K562 (cell line): ENCODE data around the gene GNPAT. TPM values are rescaled to one million over a fixed set of nuclear protein-coding genes. Genes with fewer than 3 reads are reported as not detected.

ENCODE experiments used
- ATAC-seq: fragments of 200-7000 bp; cut with Tn5 transposase; 3 replicates; pipeline ENCODE4 v1.9.1; 2020; ENCODE audit warnings: moderate library complexity
- BruUV-seq: library from RNA; stranded (reverse); fragments of 400-500 nt; replicated peaks from 2 replicates; lab custom pipeline; 2021; lab: Mats Ljungman, UMichigan
- CTCF ChIA-PET: fragments of 300-600 bp; formaldehyde crosslinking; extraction: SDS; loops from one replicate; lab custom pipeline; 2021; ENCODE audit warnings: low intra/inter-chr PET ratio; lab: Yijun Ruan, JAX
- POLR2A ChIA-PET: fragments of 300-600, 350-650 bp; sonication (Branson Sonifier 250); formaldehyde crosslinking; extraction: SDS; loops from one replicate; lab custom pipeline; 2021; ENCODE audit warnings: antibody characterized with exemption, inconsistent platforms; lab: Yijun Ruan, JAX
- DNase-seq, 4 experiments: peaks; one replicate each; pipeline versions ENCODE4 v3.0.0 to v3.0.0-alpha.2; 2011 to 2018; ENCODE audit warnings: low spot score in 3 of 4, mixed read lengths in 3 of 4; ENCODE audit errors: extremely low read depth in 1 of 4
- FAIRE-seq: peaks from 2 replicates; lab custom pipeline; 2011; peaks lifted over from hg19 to GRCh38; lab: Jason Lieb, UNC
- H2AFZ ChIP-seq: 2 replicates; pipeline ENCODE4 v1.6.0; 2011; ENCODE audit warnings: low read depth, low read length, control low read depth, inconsistent platforms
- H3K27ac ChIP-seq: fragments of 200-600 bp; 3 replicates; pipeline ENCODE4 v1.8.0; 2011; ENCODE audit warnings: low read depth, mild to moderate bottlenecking, control low read depth, inconsistent platforms, low read length, moderate library complexity, mixed read lengths; ENCODE audit errors: extremely low read depth
- H3K27me3 ChIP-seq, 2 experiments: fragments of 300-600 bp in 1 of 2; 2 replicates in 1 of 2; 3 replicates in 1 of 2; pipeline versions ENCODE4 v1.6.0 to v1.8.0; 2011; ENCODE audit warnings: inconsistent platforms in 2 of 2, low read length in 2 of 2, mild to moderate bottlenecking in 1 of 2, mixed read lengths in 1 of 2, moderate library complexity in 1 of 2; ENCODE audit not compliant: control insufficient read depth in 2 of 2, insufficient read depth in 2 of 2
- H3K36me3 ChIP-seq: fragments of 300-600 bp; 3 replicates; pipeline ENCODE4 v1.8.0; 2011; ENCODE audit warnings: mild to moderate bottlenecking, low read length, inconsistent platforms; ENCODE audit not compliant: control insufficient read depth, insufficient read depth
- H3K4me1 ChIP-seq, 2 experiments: fragments of 200-600 bp in 1 of 2; replicated peaks in 1 of 2; 2 replicates in 1 of 2; 3 replicates in 1 of 2; pipeline versions ENCODE4 v1.5.1 to v1.8.0; 2011; ENCODE audit warnings: inconsistent platforms in 2 of 2, low read length in 2 of 2, mild to moderate bottlenecking in 1 of 2, mixed read lengths in 1 of 2, moderate library complexity in 1 of 2; ENCODE audit not compliant: control insufficient read depth in 2 of 2, insufficient read depth in 2 of 2
- H3K4me2 ChIP-seq: 2 replicates; pipeline ENCODE4 v1.6.1; 2011; ENCODE audit warnings: low read length, control low read depth, inconsistent platforms, mixed read lengths; ENCODE audit not compliant: insufficient read depth
- H3K4me3 ChIP-seq: fragments of 200-600 bp; sonication (generic), shearing (Covaris generic); 2 replicates; pipeline ENCODE4 v1.5.1; 2016; ENCODE audit warnings: control low read depth, inconsistent platforms
- H3K79me2 ChIP-seq: fragments of 200-600 bp; 3 replicates; pipeline ENCODE4 v1.8.0; 2011; ENCODE audit warnings: low read length, inconsistent platforms; ENCODE audit not compliant: control insufficient read depth, insufficient read depth
- H3K9ac ChIP-seq, 2 experiments: 2 replicates each; pipeline versions ENCODE4 v1.6.0 to v1.6.1; 2011; ENCODE audit warnings: low read depth in 2 of 2, low read length in 2 of 2, control low read depth in 1 of 2, inconsistent platforms in 1 of 2, mild to moderate bottlenecking in 1 of 2, mixed read lengths in 1 of 2; ENCODE audit not compliant: insufficient read depth in 1 of 2
- H3K9me1 ChIP-seq: one replicate; pipeline ENCODE4 v1.6.0; 2011; ENCODE audit warnings: inconsistent platforms, mild to moderate bottlenecking, low read length, moderate library complexity; ENCODE audit not compliant: control insufficient read depth, insufficient read depth
- H3K9me3 ChIP-seq: replicated peaks from 2 replicates; pipeline ENCODE4 v1.5.1; 2011; ENCODE audit warnings: low read depth, low read length, inconsistent platforms; ENCODE audit not compliant: control insufficient read depth, insufficient read depth
- H4K20me1 ChIP-seq: replicated peaks from 2 replicates; pipeline ENCODE4 v1.6.1; 2011; ENCODE audit warnings: low read length, inconsistent platforms, mixed read lengths; ENCODE audit not compliant: control insufficient read depth, insufficient read depth
- BRD9 ChIP-seq: fragments of 450-650 bp; IDR thresholded peaks from 2 replicates; pipeline ENCODE4 v1.6.1; 2018; ENCODE audit warnings: low read depth; ENCODE audit not compliant: partially characterized antibody
- ELF4 ChIP-seq: fragments of 450-650 bp; formaldehyde crosslinking; IDR thresholded peaks from 2 replicates; pipeline ENCODE4 v1.4.0; 2022; ENCODE audit warnings: missing genetic modification characterization
- EP300 ChIP-seq: IDR thresholded peaks from 2 replicates; pipeline ENCODE4 v1.6.1; 2012; ENCODE audit warnings: low read length, improper control_type of control experiment
- GTF2A2 ChIP-seq: IDR thresholded peaks from 2 replicates; pipeline ENCODE4 v1.6.1; 2016; ENCODE audit warnings: mild to moderate bottlenecking, missing genetic modification characterization, missing compliant biosample characterization
- KAT2B ChIP-seq: IDR thresholded peaks from one replicate; pipeline ENCODE4 v1.6.1; 2012; ENCODE audit warnings: low read depth, mild to moderate bottlenecking, control low read depth, inconsistent platforms, low read length, moderate library complexity
- KDM1A ChIP-seq, 2 experiments: fragments of 450-650 bp; IDR thresholded peaks; 2 replicates each; pipeline ENCODE4 v1.6.1; 2016; ENCODE audit warnings: mild to moderate bottlenecking in 2 of 2
- KLF13 ChIP-seq: fragments of 450-650 bp; IDR thresholded peaks from 2 replicates; pipeline ENCODE4 v1.6.1; 2016; ENCODE audit warnings: missing genetic modification characterization, low read depth, mild to moderate bottlenecking, missing compliant biosample characterization, moderate library complexity, borderline replicate concordance
- RBM25 ChIP-seq: fragments of 200-400 bp; formaldehyde crosslinking; IDR thresholded peaks from 2 replicates; pipeline ENCODE4 v1.6.1; 2018; ENCODE audit warnings: low read length, low read depth, moderate library complexity; ENCODE audit not compliant: severe bottlenecking
- RFX5 ChIP-seq: IDR thresholded peaks from 2 replicates; pipeline ENCODE4 v1.6.1; 2011; ENCODE audit warnings: low read depth, mild to moderate bottlenecking, improper control_type of control experiment, low read length
- SMAD3 ChIP-seq: fragments of 450-650 bp; formaldehyde crosslinking; conservative IDR thresholded peaks from 2 replicates; pipeline ENCODE4 v1.4.0; 2020; ENCODE audit warnings: mild to moderate bottlenecking
- XRCC3 ChIP-seq: fragments of 450-650 bp; IDR thresholded peaks from 2 replicates; pipeline ENCODE4 v1.6.1; 2017; ENCODE audit warnings: mild to moderate bottlenecking, moderate library complexity
- ZBTB8A ChIP-seq: fragments of 450-650 bp; IDR thresholded peaks from 2 replicates; pipeline ENCODE4 v1.6.1; 2018; ENCODE audit warnings: mild to moderate bottlenecking, moderate library complexity; ENCODE audit not compliant: partially characterized antibody
- ZNF764 ChIP-seq: fragments of 250-450 bp; sonication (Bioruptor Pico); IDR thresholded peaks from 2 replicates; pipeline ENCODE4 v1.4.0; 2020; ENCODE audit warnings: low read depth, mild to moderate bottlenecking, moderate library complexity
- WGBS: fragments of 100-300 bp; shearing (Covaris generic); methylation state at CpG from one replicate; pipeline ENCODE4 v1.1.6; 2016; ENCODE audit warnings: low coverage, mixed read lengths; ENCODE audit not compliant: insufficient coverage; ENCODE audit errors: missing lambda C conversion rate; 5-methylcytosine and 5-hydroxymethylcytosine counted together
- in situ Hi-C: fragments of 300-500 bp; cut with MboI; formaldehyde crosslinking; loops from 4 replicates; pipeline ENCODE4 v1.15.0; 2018; ENCODE audit warnings: inconsistent platforms, mixed read lengths
- intact Hi-C: fragments of 100-400 bp; cut with micrococcal nuclease; formaldehyde crosslinking; loops from 2 replicates; pipeline ENCODE4 v1.14.2; 2022
- polyA plus RNA-seq, 8 experiments: library from polyadenylated mRNA; depleted of rRNA in 4 of 8; stranded (reverse) in 5 of 8; unstranded in 3 of 8; fragments of >200 nt; fragmentation: Nextera tagmentation in 2 of 8; fragmentation: Illumina TruSeq in 1 of 8; extraction: Ambion mirVana in 2 of 8; extraction: Trizol in 1 of 8; gene quantifications; 2 replicates each; pipeline versions ENCODE4 v1.2.1 to v1.2.3, GENCODE V29; 2011 to 2014; ENCODE audit warnings: inconsistent platforms in 1 of 8, missing spikeins in 1 of 8
- total RNA-seq, 7 experiments: library from RNA; depleted of rRNA in 6 of 7; stranded (reverse); fragments of >200 nt in 6 of 7; fragmentation: Illumina TruSeq in 2 of 7; extraction: Trizol in 2 of 7; gene quantifications; 2 replicates each; pipeline versions ENCODE4 v1.2.1 to v1.2.3, GENCODE V29; 2011 to 2021; ENCODE audit warnings: low replicate concordance in 1 of 7
- TF ChIP-seq, protein P1 (sequence below), 2 experiments: IDR thresholded peaks; 2 replicates each; pipeline ENCODE4 v1.6.1; 2012; ENCODE audit warnings: improper control_type of control experiment in 2 of 2, low read depth in 2 of 2, low read length in 2 of 2, borderline replicate concordance in 1 of 2
- TF ChIP-seq, protein P2 (sequence below): fragments of 250-450 bp; sonication (Bioruptor Pico); IDR thresholded peaks from 2 replicates; pipeline ENCODE4 v1.8.0; 2022; ENCODE audit warnings: moderate library complexity, mild to moderate bottlenecking, inconsistent platforms
- TF ChIP-seq, protein P3 (sequence below): sonication (generic); formaldehyde crosslinking; IDR thresholded peaks from 2 replicates; pipeline ENCODE4 v1.8.1; 2023; ENCODE audit warnings: mild to moderate bottlenecking, missing genetic modification reagents

The GNPAT gene
- total and polyA plus RNA-seq, 9 of the 15 experiments (the other 6 are each of a cell fraction or from before 2014, with no cell fraction given), result 32.1 to 68.8 (median 50.7) TPM

DNA sequence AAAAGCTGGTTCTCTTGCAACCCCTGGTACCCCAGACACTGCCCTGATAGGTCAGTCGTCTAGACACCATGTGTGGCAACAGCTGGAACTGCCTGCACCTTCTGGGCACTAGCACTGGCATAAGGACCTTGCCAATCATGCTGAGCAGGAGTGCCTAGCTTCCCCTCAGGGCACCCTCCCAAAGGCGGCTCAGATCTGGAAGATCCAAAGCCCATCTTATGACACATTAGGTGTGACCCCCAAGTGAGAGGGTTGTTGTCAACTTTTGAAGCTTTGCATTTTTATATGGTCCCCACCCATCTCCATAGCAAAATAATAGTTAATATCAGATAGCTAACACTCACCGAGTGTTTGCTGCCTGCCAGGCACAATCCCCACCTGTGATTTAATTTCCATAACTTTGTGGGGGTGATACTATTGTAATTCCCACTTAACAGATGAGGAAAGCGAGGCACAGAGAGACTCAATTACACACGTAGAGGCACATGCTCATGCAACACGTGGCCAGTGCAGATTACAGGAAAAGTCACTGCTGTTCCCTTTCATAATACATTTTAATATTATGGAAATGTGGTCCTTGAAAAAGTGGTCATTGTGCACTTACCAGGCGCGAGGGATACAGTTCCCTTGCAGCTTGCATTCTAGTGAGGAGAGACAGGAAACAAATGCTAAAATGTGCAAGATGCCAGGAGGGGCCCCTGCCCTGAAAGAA is 70.9 kb downstream of the GNPAT start (continued):
- no peak for TF ChIP-seq XRCC3
- no peak for TF ChIP-seq KAT2B

DNA sequence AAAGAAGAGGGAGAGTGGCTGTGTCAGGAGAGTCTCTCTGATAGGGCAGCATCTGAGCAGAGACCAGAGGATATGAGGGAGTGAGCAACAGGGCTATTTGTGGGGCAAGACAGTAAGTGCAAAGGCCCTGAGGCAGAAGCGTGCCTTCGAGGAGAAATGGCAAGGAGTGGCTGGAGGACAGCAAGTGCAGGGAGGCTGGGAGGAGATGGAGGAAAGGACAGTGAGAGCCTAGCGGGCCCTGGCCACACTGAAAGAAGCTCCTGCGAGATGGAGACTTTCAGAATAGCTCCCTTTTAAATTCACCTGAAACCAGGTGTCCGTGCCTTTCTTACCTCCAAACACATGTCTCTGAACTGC is 71.4 kb downstream of the GNPAT start:
- FAIRE-seq, result no peak
- Histone ChIP-seq H3K79me2 (no peaks in the 10 kb centered on the region), H3K36me3 (no peaks in the 10 kb centered on the region), H3K27ac (no peak overlapping the region), H3K9ac (no peak overlapping the region), H3K4me3 (no peak overlapping the region), H3K9me1 (no peaks in the 10 kb centered on the region), H3K4me2 (no peak overlapping the region), H2AFZ (no peak overlapping the region), H4K20me1 (no peaks in the 10 kb centered on the region), H3K9me3 (no peaks in the 10 kb centered on the region), H3K27me3 (peaks cover 8 to 12% of the 10 kb centered on the region in 2 experiments; a peak in 3 of 5 replicates), H3K4me1 (no peaks in the 10 kb centered on the region)
- no peak for DNase-seq
- in situ Hi-C loops (no loop called here), intact Hi-C loops (no loop called here)
- BruUV-seq, result no TSS peak
- no peak for ATAC-seq
- ChIA-PET POLR2A (interaction anchor here (1.0 to 1.5 kb wide), 2 partner anchors 34 to 288 kb away, joined by 3 to 4 read pairs; no protein-coding TSS in a partner anchor), CTCF (no interaction called here)
- 35% methylated on average over 5 of the region's 5 CpGs for WGBS
- TF ChIP-seq, protein P1, sequence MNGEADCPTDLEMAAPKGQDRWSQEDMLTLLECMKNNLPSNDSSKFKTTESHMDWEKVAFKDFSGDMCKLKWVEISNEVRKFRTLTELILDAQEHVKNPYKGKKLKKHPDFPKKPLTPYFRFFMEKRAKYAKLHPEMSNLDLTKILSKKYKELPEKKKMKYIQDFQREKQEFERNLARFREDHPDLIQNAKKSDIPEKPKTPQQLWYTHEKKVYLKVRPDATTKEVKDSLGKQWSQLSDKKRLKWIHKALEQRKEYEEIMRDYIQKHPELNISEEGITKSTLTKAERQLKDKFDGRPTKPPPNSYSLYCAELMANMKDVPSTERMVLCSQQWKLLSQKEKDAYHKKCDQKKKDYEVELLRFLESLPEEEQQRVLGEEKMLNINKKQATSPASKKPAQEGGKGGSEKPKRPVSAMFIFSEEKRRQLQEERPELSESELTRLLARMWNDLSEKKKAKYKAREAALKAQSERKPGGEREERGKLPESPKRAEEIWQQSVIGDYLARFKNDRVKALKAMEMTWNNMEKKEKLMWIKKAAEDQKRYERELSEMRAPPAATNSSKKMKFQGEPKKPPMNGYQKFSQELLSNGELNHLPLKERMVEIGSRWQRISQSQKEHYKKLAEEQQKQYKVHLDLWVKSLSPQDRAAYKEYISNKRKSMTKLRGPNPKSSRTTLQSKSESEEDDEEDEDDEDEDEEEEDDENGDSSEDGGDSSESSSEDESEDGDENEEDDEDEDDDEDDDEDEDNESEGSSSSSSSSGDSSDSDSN (IDR thresholded peaks at IDR 0.05; ENCODE audit: borderline replicate concordance in 1 of 2, low read depth in 2 of 2, low read length in 2 of 2), result no peak
- TF ChIP-seq ELF4 (no peak), ZBTB8A (no peak), KDM1A (IDR thresholded peaks at IDR 0.05) (peak in 1 of 2 experiments; percentile 35; a peak in 1 of 4 replicates), RBM25 (peak; percentile 78), KLF13 (tag) (no peak), EP300 (no peak), GTF2A2 (tag) (no peak), RFX5 (no peak), BRD9 (no peak), ZNF764 (CRISPR knock-in tag) (no peak), SMAD3 (CRISPR knock-in tag) (no peak)
- TF ChIP-seq, protein P2, sequence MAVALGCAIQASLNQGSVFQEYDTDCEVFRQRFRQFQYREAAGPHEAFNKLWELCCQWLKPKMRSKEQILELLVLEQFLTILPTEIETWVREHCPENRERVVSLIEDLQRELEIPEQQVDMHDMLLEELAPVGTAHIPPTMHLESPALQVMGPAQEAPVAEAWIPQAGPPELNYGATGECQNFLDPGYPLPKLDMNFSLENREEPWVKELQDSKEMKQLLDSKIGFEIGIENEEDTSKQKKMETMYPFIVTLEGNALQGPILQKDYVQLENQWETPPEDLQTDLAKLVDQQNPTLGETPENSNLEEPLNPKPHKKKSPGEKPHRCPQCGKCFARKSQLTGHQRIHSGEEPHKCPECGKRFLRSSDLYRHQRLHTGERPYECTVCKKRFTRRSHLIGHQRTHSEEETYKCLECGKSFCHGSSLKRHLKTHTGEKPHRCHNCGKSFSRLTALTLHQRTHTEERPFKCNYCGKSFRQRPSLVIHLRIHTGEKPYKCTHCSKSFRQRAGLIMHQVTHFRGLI (CRISPR knock-in tag), result no peak
- TF ChIP-seq, protein P3, sequence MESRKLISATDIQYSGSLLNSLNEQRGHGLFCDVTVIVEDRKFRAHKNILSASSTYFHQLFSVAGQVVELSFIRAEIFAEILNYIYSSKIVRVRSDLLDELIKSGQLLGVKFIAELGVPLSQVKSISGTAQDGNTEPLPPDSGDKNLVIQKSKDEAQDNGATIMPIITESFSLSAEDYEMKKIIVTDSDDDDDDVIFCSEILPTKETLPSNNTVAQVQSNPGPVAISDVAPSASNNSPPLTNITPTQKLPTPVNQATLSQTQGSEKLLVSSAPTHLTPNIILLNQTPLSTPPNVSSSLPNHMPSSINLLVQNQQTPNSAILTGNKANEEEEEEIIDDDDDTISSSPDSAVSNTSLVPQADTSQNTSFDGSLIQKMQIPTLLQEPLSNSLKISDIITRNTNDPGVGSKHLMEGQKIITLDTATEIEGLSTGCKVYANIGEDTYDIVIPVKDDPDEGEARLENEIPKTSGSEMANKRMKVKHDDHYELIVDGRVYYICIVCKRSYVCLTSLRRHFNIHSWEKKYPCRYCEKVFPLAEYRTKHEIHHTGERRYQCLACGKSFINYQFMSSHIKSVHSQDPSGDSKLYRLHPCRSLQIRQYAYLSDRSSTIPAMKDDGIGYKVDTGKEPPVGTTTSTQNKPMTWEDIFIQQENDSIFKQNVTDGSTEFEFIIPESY (CRISPR knock-in tag), result no peak
